HL-60 (cell line): ENCODE data around the gene SH3BP4.

Experiments used
- DNase-seq, 2 experiments: peaks; one replicate each; pipeline ENCODE4 v3.0.0-alpha.2; 2010 to 2020; ENCODE audit warnings: low read depth in 1 of 2, low spot score in 1 of 2
- H3K27ac ChIP-seq: fragments of 250-450 bp; sonication (Bioruptor Pico); replicated peaks from 2 replicates; pipeline ENCODE4 v1.5.1; 2020; ENCODE audit warnings: mild to moderate bottlenecking, moderate library complexity
- H3K27me3 ChIP-seq: fragments of 250-450 bp; sonication (Bioruptor Pico); 2 replicates; pipeline ENCODE4 v1.5.1; 2021; ENCODE audit warnings: mild to moderate bottlenecking, moderate library complexity; ENCODE audit not compliant: insufficient read depth, poor library complexity, severe bottlenecking
- H3K4me3 ChIP-seq: replicated peaks from 2 replicates; pipeline ENCODE4 v1.5.1; 2011; ENCODE audit warnings: mild to moderate bottlenecking, control low read depth, low read length; ENCODE audit not compliant: insufficient read depth
- GABPA ChIP-seq: IDR thresholded peaks from 2 replicates; pipeline ENCODE4 v1.6.1; 2012; ENCODE audit warnings: low read depth
- POLR2AphosphoS5 ChIP-seq: IDR thresholded peaks from 2 replicates; pipeline ENCODE4 v1.6.1; 2012; ENCODE audit warnings: low read depth
- SPI1 ChIP-seq: IDR thresholded peaks from 2 replicates; pipeline ENCODE4 v1.6.1; 2012; ENCODE audit warnings: low read depth, mild to moderate bottlenecking, borderline replicate concordance
- TF ChIP-seq, protein P1 (sequence below): IDR thresholded peaks from one replicate; pipeline ENCODE4 v1.5.1; 2011; ENCODE audit warnings: low read length, control low read depth, inconsistent platforms; ENCODE audit not compliant: insufficient read depth
- TF ChIP-seq, protein P2 (sequence below): IDR thresholded peaks from 2 replicates; pipeline ENCODE4 v1.6.1; 2012; ENCODE audit warnings: low read depth; ENCODE audit not compliant: insufficient replicate concordance

The SH3BP4 gene

DNA sequence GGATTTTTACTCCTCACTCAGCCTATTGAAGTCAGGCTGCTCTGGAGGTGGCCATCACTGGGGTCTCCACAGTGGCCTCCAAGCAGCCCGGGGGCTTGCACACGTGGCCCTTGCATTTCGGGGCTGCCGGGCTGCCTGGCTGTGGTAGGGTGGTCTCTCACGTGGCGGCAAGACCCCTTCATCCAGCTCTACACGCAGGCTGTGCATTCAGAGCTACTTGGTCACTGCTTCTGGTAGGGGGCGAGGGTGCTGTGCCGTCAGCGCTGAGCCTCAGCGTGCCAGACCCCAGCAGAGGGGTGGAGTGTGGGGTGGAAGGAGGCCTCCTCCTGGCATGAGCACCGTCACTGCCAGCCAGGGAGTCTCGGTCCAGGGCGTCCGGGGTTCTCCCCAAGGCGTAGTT lies 80.6 kb downstream of the SH3BP4 start:
- TF ChIP-seq GABPA (no peak), POLR2AphosphoS5 (no peak), SPI1 (no peak)
- TF ChIP-seq, protein P1, sequence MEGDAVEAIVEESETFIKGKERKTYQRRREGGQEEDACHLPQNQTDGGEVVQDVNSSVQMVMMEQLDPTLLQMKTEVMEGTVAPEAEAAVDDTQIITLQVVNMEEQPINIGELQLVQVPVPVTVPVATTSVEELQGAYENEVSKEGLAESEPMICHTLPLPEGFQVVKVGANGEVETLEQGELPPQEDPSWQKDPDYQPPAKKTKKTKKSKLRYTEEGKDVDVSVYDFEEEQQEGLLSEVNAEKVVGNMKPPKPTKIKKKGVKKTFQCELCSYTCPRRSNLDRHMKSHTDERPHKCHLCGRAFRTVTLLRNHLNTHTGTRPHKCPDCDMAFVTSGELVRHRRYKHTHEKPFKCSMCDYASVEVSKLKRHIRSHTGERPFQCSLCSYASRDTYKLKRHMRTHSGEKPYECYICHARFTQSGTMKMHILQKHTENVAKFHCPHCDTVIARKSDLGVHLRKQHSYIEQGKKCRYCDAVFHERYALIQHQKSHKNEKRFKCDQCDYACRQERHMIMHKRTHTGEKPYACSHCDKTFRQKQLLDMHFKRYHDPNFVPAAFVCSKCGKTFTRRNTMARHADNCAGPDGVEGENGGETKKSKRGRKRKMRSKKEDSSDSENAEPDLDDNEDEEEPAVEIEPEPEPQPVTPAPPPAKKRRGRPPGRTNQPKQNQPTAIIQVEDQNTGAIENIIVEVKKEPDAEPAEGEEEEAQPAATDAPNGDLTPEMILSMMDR = no peak
- TF ChIP-seq, protein P2, sequence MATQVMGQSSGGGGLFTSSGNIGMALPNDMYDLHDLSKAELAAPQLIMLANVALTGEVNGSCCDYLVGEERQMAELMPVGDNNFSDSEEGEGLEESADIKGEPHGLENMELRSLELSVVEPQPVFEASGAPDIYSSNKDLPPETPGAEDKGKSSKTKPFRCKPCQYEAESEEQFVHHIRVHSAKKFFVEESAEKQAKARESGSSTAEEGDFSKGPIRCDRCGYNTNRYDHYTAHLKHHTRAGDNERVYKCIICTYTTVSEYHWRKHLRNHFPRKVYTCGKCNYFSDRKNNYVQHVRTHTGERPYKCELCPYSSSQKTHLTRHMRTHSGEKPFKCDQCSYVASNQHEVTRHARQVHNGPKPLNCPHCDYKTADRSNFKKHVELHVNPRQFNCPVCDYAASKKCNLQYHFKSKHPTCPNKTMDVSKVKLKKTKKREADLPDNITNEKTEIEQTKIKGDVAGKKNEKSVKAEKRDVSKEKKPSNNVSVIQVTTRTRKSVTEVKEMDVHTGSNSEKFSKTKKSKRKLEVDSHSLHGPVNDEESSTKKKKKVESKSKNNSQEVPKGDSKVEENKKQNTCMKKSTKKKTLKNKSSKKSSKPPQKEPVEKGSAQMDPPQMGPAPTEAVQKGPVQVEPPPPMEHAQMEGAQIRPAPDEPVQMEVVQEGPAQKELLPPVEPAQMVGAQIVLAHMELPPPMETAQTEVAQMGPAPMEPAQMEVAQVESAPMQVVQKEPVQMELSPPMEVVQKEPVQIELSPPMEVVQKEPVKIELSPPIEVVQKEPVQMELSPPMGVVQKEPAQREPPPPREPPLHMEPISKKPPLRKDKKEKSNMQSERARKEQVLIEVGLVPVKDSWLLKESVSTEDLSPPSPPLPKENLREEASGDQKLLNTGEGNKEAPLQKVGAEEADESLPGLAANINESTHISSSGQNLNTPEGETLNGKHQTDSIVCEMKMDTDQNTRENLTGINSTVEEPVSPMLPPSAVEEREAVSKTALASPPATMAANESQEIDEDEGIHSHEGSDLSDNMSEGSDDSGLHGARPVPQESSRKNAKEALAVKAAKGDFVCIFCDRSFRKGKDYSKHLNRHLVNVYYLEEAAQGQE = no peak
- H3K27ac ChIP-seq = no peak overlapping the region
- no peaks in the 10 kb centered on the region for H3K27me3 ChIP-seq
- no peak for DNase-seq
- H3K4me3 ChIP-seq = no peak overlapping the region

DNA sequence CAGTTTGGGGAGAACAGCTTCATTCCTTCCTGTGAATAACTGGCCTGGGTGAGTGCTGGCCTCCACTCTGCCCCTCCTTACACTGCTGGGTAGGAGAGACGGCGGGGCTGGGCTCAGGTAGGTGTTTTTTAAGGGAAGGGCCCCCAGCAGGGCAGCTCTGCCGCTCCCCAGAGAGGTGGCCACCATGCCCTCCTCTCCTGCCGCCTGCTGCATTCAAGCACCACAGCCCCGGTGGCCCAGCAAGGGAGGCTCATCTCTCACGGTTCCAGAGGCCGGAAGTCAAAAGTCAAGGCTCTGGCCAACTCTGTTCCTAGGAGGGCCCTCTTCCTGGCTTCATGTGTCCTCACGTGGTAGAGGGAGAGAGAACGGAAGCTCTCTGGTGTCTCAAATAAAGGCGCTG lies 81.1 kb downstream of the SH3BP4 start:
- H3K4me3 ChIP-seq = no peak overlapping the region
- TF ChIP-seq, protein P2 = no peak
- TF ChIP-seq SPI1 (no peak), POLR2AphosphoS5 (no peak), GABPA (no peak)
- TF ChIP-seq, protein P1 = no peak

DNA sequence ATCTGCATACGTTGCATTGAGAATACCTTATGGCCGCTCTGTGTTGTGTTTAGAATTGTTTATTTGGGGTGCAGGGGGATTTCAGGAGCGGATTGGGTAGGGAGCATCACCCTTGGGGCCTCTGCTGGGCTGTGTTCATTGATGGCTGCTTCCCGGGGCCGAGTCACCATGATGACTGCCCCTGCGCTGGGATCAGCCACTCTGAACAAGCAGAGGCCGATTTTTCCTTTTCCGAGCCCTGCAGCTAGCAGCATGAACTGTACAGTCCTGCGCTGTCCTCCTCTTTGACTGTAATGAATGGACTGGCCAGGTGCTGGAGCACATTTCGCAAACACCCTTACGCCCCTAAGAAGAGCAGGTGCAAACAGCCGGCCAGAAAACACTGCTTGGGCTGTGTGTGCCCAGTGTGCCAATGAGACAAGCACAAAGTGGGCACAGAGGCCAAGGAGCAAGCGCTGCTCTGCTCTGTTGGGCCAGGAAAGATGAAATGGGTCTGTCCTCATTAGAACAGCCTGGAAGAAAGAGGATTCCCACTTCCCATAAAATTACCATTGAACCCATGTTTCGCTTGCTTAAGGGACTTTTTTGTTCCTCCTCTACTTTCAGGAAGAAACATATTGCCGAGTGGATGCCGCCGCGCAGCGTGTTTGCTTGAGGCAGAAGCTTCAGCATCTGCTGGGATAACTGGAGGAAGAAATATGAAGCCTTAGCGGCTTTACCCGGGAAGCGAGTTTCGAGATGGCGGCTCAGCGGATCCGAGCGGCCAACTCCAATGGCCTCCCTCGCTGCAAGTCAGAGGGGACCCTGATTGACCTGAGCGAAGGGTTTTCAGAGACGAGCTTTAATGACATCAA lies 82.7 kb downstream of the SH3BP4 start:
- Histone ChIP-seq H3K4me3 (no peak overlapping the region), H3K27me3 (no peaks in the 10 kb centered on the region), H3K27ac (no peak overlapping the region)
- TF ChIP-seq, protein P1 = no peak
- TF ChIP-seq, protein P2 = no peak
- TF ChIP-seq SPI1 (no peak), POLR2AphosphoS5 (no peak), GABPA (no peak)
- DNase-seq = no peak

More for the DNA sequence above, 81.1 kb downstream of the SH3BP4 start:
- H3K27me3 ChIP-seq = no peaks in the 10 kb centered on the region
- no peak for DNase-seq
- no peak overlapping the region for H3K27ac ChIP-seq
